Keratinocyte (primary cell): ENCODE data around the gene VPS13D.

Source experiments
- CTCF ChIP-seq, 3 experiments: IDR thresholded peaks in 1 of 3; conservative IDR thresholded peaks in 1 of 3; optimal IDR thresholded peaks in 1 of 3; 2 replicates in 2 of 3; 3 replicates in 1 of 3; pipeline versions ENCODE3 to v1.5.1; 2011; ENCODE audit warnings: low read length in 3 of 3, mild to moderate bottlenecking in 3 of 3, moderate library complexity in 2 of 3, control low read depth in 1 of 3, inconsistent platforms in 1 of 3; ENCODE audit not compliant: insufficient read depth in 2 of 3; ENCODE audit errors: extremely low read depth in 1 of 3
- EZH2 ChIP-seq: IDR thresholded peaks from one replicate; pipeline ENCODE4 v1.6.1; 2012; ENCODE audit warnings: inconsistent platforms, mild to moderate bottlenecking, low read length, moderate library complexity

DNA sequence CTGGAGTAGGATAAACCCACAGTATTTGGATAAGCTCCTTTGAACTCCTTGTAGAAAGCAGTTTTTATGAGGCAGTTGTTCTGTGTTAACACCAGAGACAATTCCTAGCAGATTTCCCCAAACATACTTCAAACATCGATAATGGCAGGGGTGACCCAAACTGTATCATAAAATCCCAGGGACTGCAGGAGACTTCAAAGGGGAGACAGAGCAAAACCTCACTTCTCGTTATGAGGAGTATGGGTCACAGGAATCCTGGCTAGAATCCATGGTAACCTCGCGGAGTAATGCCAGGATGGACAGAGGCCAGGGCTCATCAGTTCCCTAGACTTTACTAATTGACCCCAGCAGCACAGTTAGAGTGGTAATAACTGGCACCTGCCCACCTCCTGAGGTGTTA lies 240.2 kb downstream of the VPS13D start:
- TF ChIP-seq EZH2 = no peak
- no peak for TF ChIP-seq CTCF (optimal IDR thresholded peaks at IDR 0.05 in 1 of 3, IDR thresholded peaks at IDR 0.05 in 1 of 3, conservative IDR thresholded peaks at IDR 0.05 in 1 of 3; ENCODE audit: extremely low read depth in 1 of 3, insufficient read depth in 2 of 3, low read length in 3 of 3)
